Panc1 (cell line): ENCODE data around the gene MTREX. TPM values are rescaled to one million over a fixed set of nuclear protein-coding genes. Genes with fewer than 3 reads are reported as not detected.

Experiments
- ATAC-seq: fragments of 200-7000 bp; cut with Tn5 transposase; 2 replicates; pipeline ENCODE4 v1.9.1; 2020; ENCODE audit warnings: mild to moderate bottlenecking, moderate library complexity
- BruUV-seq: library from RNA; stranded (reverse); fragments of 400-500 nt; replicated peaks from 2 replicates; lab custom pipeline; 2021; lab: Mats Ljungman, UMichigan
- CTCF ChIA-PET: fragments of 300-600 bp; sonication (Branson Sonifier 250); formaldehyde crosslinking; loops from one replicate; lab custom pipeline; 2022; ENCODE audit warnings: antibody characterized with exemption; lab: Charles Lee
- POLR2A ChIA-PET: fragments of 300-600 bp; sonication (Branson Sonifier 250); formaldehyde crosslinking; loops from one replicate; lab custom pipeline; 2022; ENCODE audit warnings: antibody characterized with exemption; lab: Charles Lee
- DNase-seq: peaks from one replicate; pipeline ENCODE4 v3.0.0-alpha.2; 2010; ENCODE audit warnings: low read depth, low spot score
- H3K27ac ChIP-seq: 2 replicates; pipeline ENCODE4 v1.5.1; 2011; ENCODE audit warnings: mild to moderate bottlenecking, low read length, inconsistent platforms
- H3K27me3 ChIP-seq: fragments of 200-500 bp; sonication (Bioruptor generic); 2 replicates; pipeline ENCODE4 v1.6.0; 2014; ENCODE audit warnings: low read length, inconsistent platforms; ENCODE audit not compliant: control insufficient read depth, insufficient read depth
- H3K36me3 ChIP-seq: fragments of 200-500 bp; sonication (Bioruptor generic); 2 replicates; pipeline ENCODE4 v1.5.1; 2014; ENCODE audit warnings: inconsistent platforms, mild to moderate bottlenecking, low read length, moderate library complexity; ENCODE audit not compliant: control insufficient read depth, insufficient read depth
- H3K4me1 ChIP-seq: 2 replicates; pipeline ENCODE4 v1.5.1; 2011; ENCODE audit warnings: inconsistent platforms, mild to moderate bottlenecking, low read length, moderate library complexity; ENCODE audit not compliant: control insufficient read depth, insufficient read depth
- H3K4me3 ChIP-seq, 2 experiments: 2 replicates each; pipeline ENCODE4 v1.5.1; 2011 to 2012; ENCODE audit warnings: low read depth in 2 of 2, low read length in 2 of 2, mild to moderate bottlenecking in 2 of 2, inconsistent platforms in 1 of 2, moderate library complexity in 1 of 2
- H3K9me3 ChIP-seq: fragments of 200-500 bp; sonication (Bioruptor generic); 2 replicates; pipeline ENCODE4 v1.5.1; 2014; ENCODE audit warnings: low read depth, mild to moderate bottlenecking, inconsistent platforms, low read length, moderate library complexity; ENCODE audit not compliant: control insufficient read depth, insufficient read depth
- POLR2AphosphoS5 ChIP-seq: IDR thresholded peaks from 2 replicates; pipeline ENCODE4 v1.6.1; 2012; ENCODE audit warnings: mild to moderate bottlenecking, low read depth, low read length, moderate library complexity
- SIN3A ChIP-seq: IDR thresholded peaks from 2 replicates; pipeline ENCODE4 v1.6.1; 2012; ENCODE audit warnings: low read depth, mild to moderate bottlenecking, low read length, moderate library complexity, borderline replicate concordance; ENCODE audit not compliant: insufficient read depth
- TCF7L2 ChIP-seq: IDR thresholded peaks from 2 replicates; pipeline ENCODE4 v1.6.1; 2011; ENCODE audit warnings: mild to moderate bottlenecking, low read depth, low read length, inconsistent platforms
- in situ Hi-C: cut with HindIII; loops from 2 replicates; pipeline ENCODE4 v1.10.0; 2016; ENCODE audit warnings: low sequenced_read_pairs, low pct_unique_long_range_greater_than_20kb
- intact Hi-C: fragments of 100-400 bp; cut with micrococcal nuclease; formaldehyde crosslinking; loops from one replicate; pipeline ENCODE4 v1.10.0; 2022; ENCODE audit not compliant: unreplicated experiment
- total RNA-seq: library from RNA; stranded (reverse); gene quantifications from one replicate; pipeline ENCODE4 v1.2.1, GENCODE V29; 2021; ENCODE audit not compliant: unreplicated experiment
- TF ChIP-seq, protein P1 (sequence below): fragments of 450-650 bp; IDR thresholded peaks from 2 replicates; pipeline ENCODE4 v1.5.1; 2017; ENCODE audit warnings: mild to moderate bottlenecking
- TF ChIP-seq, protein P2 (sequence below), 2 experiments: IDR thresholded peaks; 2 replicates each; pipeline ENCODE4 v1.6.1; 2011 to 2012; ENCODE audit warnings: low read depth in 2 of 2, control low read depth in 1 of 2, low read length in 1 of 2, mild to moderate bottlenecking in 1 of 2, moderate library complexity in 1 of 2; ENCODE audit not compliant: insufficient read depth in 1 of 2

MTREX gene
- total RNA-seq, 1 experiment from 2014 or later, result 97.0 TPM

DNA sequence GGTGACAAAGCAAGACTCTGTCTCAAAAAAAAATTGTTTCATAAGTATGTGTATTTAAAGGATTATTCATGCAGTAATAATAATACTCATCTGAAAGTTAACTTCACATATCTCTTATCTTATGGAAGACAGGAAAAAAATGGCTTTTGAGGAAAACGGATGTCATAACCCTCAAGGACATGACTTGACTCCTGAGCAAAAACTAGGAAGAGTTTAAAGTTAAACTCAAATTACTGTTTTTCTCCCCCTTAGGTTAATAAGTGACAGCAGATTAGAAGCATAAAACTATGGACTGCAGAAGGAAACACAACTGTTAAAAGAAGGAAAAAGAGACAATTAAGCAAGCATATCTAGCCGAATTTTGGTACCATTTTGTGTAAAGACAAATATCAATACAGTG, 16.8 kb upstream of the MTREX start:
- POLR2A ChIA-PET, result no interaction called here
- Histone ChIP-seq H3K27me3 (no peaks in the 10 kb centered on the region), H3K4me3 (no peak overlapping the region), H3K36me3 (peaks cover 50% of the 10 kb centered on the region), H3K27ac (no peak overlapping the region), H3K4me1 (no peaks in the 10 kb centered on the region), H3K9me3 (peaks cover 12% of the 10 kb centered on the region; the same call in 1 of the 2 replicates)
- no TSS peak for BruUV-seq
- intact Hi-C loops, result no loop called here
- in situ Hi-C loops, result no loop called here
- ATAC-seq (no peak), DNase-seq (no peak)
- TF ChIP-seq POLR2AphosphoS5 (no peak), TCF7L2 (no peak), SIN3A (no peak)
- TF ChIP-seq, protein P1, sequence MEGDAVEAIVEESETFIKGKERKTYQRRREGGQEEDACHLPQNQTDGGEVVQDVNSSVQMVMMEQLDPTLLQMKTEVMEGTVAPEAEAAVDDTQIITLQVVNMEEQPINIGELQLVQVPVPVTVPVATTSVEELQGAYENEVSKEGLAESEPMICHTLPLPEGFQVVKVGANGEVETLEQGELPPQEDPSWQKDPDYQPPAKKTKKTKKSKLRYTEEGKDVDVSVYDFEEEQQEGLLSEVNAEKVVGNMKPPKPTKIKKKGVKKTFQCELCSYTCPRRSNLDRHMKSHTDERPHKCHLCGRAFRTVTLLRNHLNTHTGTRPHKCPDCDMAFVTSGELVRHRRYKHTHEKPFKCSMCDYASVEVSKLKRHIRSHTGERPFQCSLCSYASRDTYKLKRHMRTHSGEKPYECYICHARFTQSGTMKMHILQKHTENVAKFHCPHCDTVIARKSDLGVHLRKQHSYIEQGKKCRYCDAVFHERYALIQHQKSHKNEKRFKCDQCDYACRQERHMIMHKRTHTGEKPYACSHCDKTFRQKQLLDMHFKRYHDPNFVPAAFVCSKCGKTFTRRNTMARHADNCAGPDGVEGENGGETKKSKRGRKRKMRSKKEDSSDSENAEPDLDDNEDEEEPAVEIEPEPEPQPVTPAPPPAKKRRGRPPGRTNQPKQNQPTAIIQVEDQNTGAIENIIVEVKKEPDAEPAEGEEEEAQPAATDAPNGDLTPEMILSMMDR, result no peak
- TF ChIP-seq, protein P2, sequence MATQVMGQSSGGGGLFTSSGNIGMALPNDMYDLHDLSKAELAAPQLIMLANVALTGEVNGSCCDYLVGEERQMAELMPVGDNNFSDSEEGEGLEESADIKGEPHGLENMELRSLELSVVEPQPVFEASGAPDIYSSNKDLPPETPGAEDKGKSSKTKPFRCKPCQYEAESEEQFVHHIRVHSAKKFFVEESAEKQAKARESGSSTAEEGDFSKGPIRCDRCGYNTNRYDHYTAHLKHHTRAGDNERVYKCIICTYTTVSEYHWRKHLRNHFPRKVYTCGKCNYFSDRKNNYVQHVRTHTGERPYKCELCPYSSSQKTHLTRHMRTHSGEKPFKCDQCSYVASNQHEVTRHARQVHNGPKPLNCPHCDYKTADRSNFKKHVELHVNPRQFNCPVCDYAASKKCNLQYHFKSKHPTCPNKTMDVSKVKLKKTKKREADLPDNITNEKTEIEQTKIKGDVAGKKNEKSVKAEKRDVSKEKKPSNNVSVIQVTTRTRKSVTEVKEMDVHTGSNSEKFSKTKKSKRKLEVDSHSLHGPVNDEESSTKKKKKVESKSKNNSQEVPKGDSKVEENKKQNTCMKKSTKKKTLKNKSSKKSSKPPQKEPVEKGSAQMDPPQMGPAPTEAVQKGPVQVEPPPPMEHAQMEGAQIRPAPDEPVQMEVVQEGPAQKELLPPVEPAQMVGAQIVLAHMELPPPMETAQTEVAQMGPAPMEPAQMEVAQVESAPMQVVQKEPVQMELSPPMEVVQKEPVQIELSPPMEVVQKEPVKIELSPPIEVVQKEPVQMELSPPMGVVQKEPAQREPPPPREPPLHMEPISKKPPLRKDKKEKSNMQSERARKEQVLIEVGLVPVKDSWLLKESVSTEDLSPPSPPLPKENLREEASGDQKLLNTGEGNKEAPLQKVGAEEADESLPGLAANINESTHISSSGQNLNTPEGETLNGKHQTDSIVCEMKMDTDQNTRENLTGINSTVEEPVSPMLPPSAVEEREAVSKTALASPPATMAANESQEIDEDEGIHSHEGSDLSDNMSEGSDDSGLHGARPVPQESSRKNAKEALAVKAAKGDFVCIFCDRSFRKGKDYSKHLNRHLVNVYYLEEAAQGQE (IDR thresholded peaks at IDR 0.05; ENCODE audit: insufficient read depth in 1 of 2, low read depth in 2 of 2, low read length in 1 of 2), result no peak
- CTCF ChIA-PET, result no interaction called here

DNA sequence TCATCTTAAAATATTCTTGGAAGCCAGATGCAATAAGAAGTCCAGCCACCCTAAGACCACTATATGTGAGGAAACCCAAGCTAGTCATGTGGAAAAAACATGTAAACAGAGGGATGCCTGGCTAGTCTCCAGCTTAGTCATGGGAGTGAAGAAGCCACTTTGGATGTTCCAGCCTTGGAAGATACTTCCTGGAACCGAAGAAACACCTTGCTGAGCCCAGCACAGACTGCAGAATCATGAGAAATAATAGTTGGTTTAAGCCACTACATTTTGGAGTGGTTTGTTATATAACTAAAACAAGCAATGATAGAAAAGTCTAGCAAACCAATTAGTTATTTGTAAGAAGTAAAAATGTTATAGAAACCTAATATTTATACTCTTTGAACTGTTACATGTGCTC, 12.9 kb upstream of the MTREX start:
- DNase-seq, result no peak
- intact Hi-C loops, result no loop called here
- TF ChIP-seq, protein P1, result no peak
- TF ChIP-seq, protein P2 (IDR thresholded peaks at IDR 0.05; ENCODE audit: insufficient read depth in 1 of 2, low read depth in 2 of 2, low read length in 1 of 2), result no peak
- TF ChIP-seq POLR2AphosphoS5 (no peak), SIN3A (no peak), TCF7L2 (no peak)
- Histone ChIP-seq H3K9me3 (peaks cover 12% of the 10 kb centered on the region; the same call in 1 of the 2 replicates), H3K4me3 (no peak overlapping the region), H3K27ac (no peak overlapping the region), H3K4me1 (no peaks in the 10 kb centered on the region), H3K27me3 (no peaks in the 10 kb centered on the region), H3K36me3 (peaks cover 41% of the 10 kb centered on the region)
- POLR2A ChIA-PET, result no interaction called here
- CTCF ChIA-PET, result no interaction called here
- ATAC-seq, result no peak
- BruUV-seq, result no TSS peak
- in situ Hi-C loops, result no loop called here
